GM12878 (cell line): ENCODE data around the gene SCAP. TPM values are rescaled to one million over a fixed set of nuclear protein-coding genes. Genes with fewer than 3 reads are reported as not detected.

ENCODE experiments used
- ATAC-seq: fragments of 200-7000 bp; cut with Tn5 transposase; 3 replicates; pipeline ENCODE4 v1.9.1; 2020; ENCODE audit warnings: mild to moderate bottlenecking, moderate library complexity
- BruUV-seq: library from RNA; stranded (reverse); fragments of 400-500 nt; replicated peaks from 2 replicates; lab custom pipeline; 2021; lab: Mats Ljungman, UMichigan
- CTCF ChIA-PET: fragments of 300-600 bp; sonication (Branson Sonifier 250); formaldehyde crosslinking; extraction: SDS; loops from one replicate; lab custom pipeline; 2021; ENCODE audit warnings: inconsistent platforms; lab: Yijun Ruan, JAX
- POLR2A ChIA-PET: fragments of 350-600 bp; formaldehyde crosslinking; extraction: SDS; loops from one replicate; lab custom pipeline; 2021; ENCODE audit warnings: inconsistent platforms; lab: Charles Lee
- RAD21 ChIA-PET: fragments of 300-600 bp; sonication (Branson Sonifier 250); formaldehyde crosslinking; loops from one replicate; lab custom pipeline; 2023; ENCODE audit warnings: antibody characterized with exemption; ENCODE audit not compliant: unreplicated experiment; lab: Charles Lee
- SMC1A ChIA-PET: fragments of 300-600 bp; sonication (Branson Sonifier 250); formaldehyde crosslinking; loops from one replicate; lab custom pipeline; 2023; ENCODE audit not compliant: unreplicated experiment, uncharacterized antibody; lab: Charles Lee
- DNase-seq: peaks from one replicate; pipeline ENCODE4 v3.0.0-alpha.2; 2011; ENCODE audit warnings: low read depth, low spot score
- FAIRE-seq: peaks from 3 replicates; lab custom pipeline; 2011; peaks lifted over from hg19 to GRCh38; lab: Jason Lieb, UNC
- H2AFZ ChIP-seq: 2 replicates; pipeline ENCODE4 v1.6.0; 2011; ENCODE audit warnings: low read depth, low read length, control low read depth; ENCODE audit not compliant: control insufficient read depth
- H3K27ac ChIP-seq: 2 replicates; pipeline ENCODE4 v1.5.1; 2011; ENCODE audit warnings: control low read depth; ENCODE audit not compliant: control insufficient read depth, insufficient read depth
- H3K27me3 ChIP-seq, 2 experiments: replicated peaks in 1 of 2; 2 replicates each; pipeline versions ENCODE4 v1.6.0 to v1.6.1; 2011; ENCODE audit warnings: low read length in 1 of 2; ENCODE audit not compliant: control insufficient read depth in 2 of 2, insufficient read depth in 2 of 2
- H3K36me3 ChIP-seq, 2 experiments: 2 replicates each; pipeline ENCODE4 v1.5.1; 2011; ENCODE audit warnings: low read length in 1 of 2; ENCODE audit not compliant: control insufficient read depth in 2 of 2, insufficient read depth in 2 of 2
- H3K4me1 ChIP-seq: 2 replicates; pipeline ENCODE4 v1.6.1; 2011; ENCODE audit warnings: mild to moderate bottlenecking, low read length, moderate library complexity, mixed read lengths; ENCODE audit not compliant: control insufficient read depth, insufficient read depth
- H3K4me2 ChIP-seq: 2 replicates; pipeline ENCODE4 v1.6.0; 2011; ENCODE audit warnings: control low read depth; ENCODE audit not compliant: control insufficient read depth, insufficient read depth
- H3K4me3 ChIP-seq: fragments of 200-600 bp; sonication (generic); 2 replicates; pipeline ENCODE4 v1.5.1; 2016
- H3K79me2 ChIP-seq: 2 replicates; pipeline ENCODE4 v1.6.0; 2011; ENCODE audit warnings: low read length; ENCODE audit not compliant: control insufficient read depth, insufficient read depth
- H3K9ac ChIP-seq: 2 replicates; pipeline ENCODE4 v1.8.0; 2011; ENCODE audit warnings: low read length, control low read depth, mixed read lengths; ENCODE audit not compliant: control insufficient read depth, insufficient read depth
- H3K9me3 ChIP-seq: replicated peaks from 3 replicates; pipeline ENCODE4 v1.5.1; 2011; ENCODE audit warnings: mild to moderate bottlenecking, low read length; ENCODE audit not compliant: control insufficient read depth, insufficient read depth
- H4K20me1 ChIP-seq: 2 replicates; pipeline ENCODE4 v1.6.0; 2011; ENCODE audit not compliant: control insufficient read depth, insufficient read depth
- BRCA1 ChIP-seq: IDR thresholded peaks from 2 replicates; pipeline ENCODE4 v1.6.1; 2011; ENCODE audit warnings: low read depth, low read length, improper control_type of control experiment
- HDAC6 ChIP-seq: fragments of 200-600 bp; sonication (generic); IDR thresholded peaks from one replicate; pipeline ENCODE4 v1.8.0; 2017; ENCODE audit warnings: antibody characterized with exemption; ENCODE audit not compliant: unreplicated experiment
- IKZF1 ChIP-seq: fragments of 450-650 bp; conservative IDR thresholded peaks from 2 replicates; pipeline ENCODE4 v1.6.1; 2017; ENCODE audit warnings: antibody characterized with exemption, mild to moderate bottlenecking
- JUND ChIP-seq: IDR thresholded peaks from 2 replicates; pipeline ENCODE4 v1.6.1; 2012; ENCODE audit warnings: low read depth, mild to moderate bottlenecking, low read length, improper control_type of control experiment, moderate library complexity
- NFXL1 ChIP-seq: fragments of 450-650 bp; IDR thresholded peaks from 2 replicates; pipeline ENCODE4 v1.6.1; 2017; ENCODE audit warnings: antibody characterized with exemption, mild to moderate bottlenecking, borderline replicate concordance
- NFYA ChIP-seq: IDR thresholded peaks from 2 replicates; pipeline ENCODE4 v1.6.1; 2011; ENCODE audit warnings: low read depth, mild to moderate bottlenecking, low read length, improper control_type of control experiment, borderline replicate concordance
- NFYB ChIP-seq: IDR thresholded peaks from 2 replicates; pipeline ENCODE4 v1.6.1; 2011; ENCODE audit warnings: low read depth, mild to moderate bottlenecking, low read length, improper control_type of control experiment, moderate library complexity; ENCODE audit not compliant: insufficient read depth
- SIN3A ChIP-seq: IDR thresholded peaks from 2 replicates; pipeline ENCODE4 v1.6.1; 2012; ENCODE audit warnings: low read depth, low read length, improper control_type of control experiment
- SMAD5 ChIP-seq: IDR thresholded peaks from 2 replicates; pipeline ENCODE4 v1.6.1; 2016; ENCODE audit warnings: antibody characterized with exemption, low read depth
- SP1 ChIP-seq: IDR thresholded peaks from one replicate; pipeline ENCODE4 v1.6.1; 2011; ENCODE audit warnings: low read depth, low read length
- WGBS: methylation state at CpG from one replicate; pipeline ENCODE4 v1.1.6; 2016; ENCODE audit warnings: low lambda C conversion rate; ENCODE audit not compliant: insufficient replicate concordance, insufficient coverage; ENCODE audit errors: missing lambda C conversion rate; 5-methylcytosine and 5-hydroxymethylcytosine counted together
- in situ Hi-C: fragments of 300-500 bp; cut with MboI; formaldehyde crosslinking; loops from 9 replicates; pipeline ENCODE4 v1.14.3; 2018; ENCODE audit warnings: mixed read lengths
- intact Hi-C: fragments of 100-400 bp; cut with micrococcal nuclease; formaldehyde crosslinking; loops from one replicate; pipeline ENCODE4 v1.14.2; 2022; ENCODE audit not compliant: unreplicated experiment
- polyA plus RNA-seq, 11 experiments: library from polyadenylated mRNA; depleted of rRNA in 4 of 11; unstranded in 6 of 11; stranded (reverse) in 5 of 11; fragments of >200 nt; fragmentation: Nextera tagmentation in 4 of 11; fragmentation: Illumina TruSeq in 1 of 11; extraction: Ambion mirVana in 4 of 11; extraction: Trizol in 1 of 11; gene quantifications; 1 replicate in 1 of 11; 2 replicates in 10 of 11; pipeline versions ENCODE4 v1.2.1 to v1.2.3, GENCODE V29; 2011 to 2016; ENCODE audit warnings: inconsistent platforms in 2 of 11, missing spikeins in 2 of 11, low read depth in 1 of 11
- total RNA-seq, 4 experiments: library from RNA; depleted of rRNA in 3 of 4; stranded (reverse); fragments of >200 nt in 3 of 4; fragmentation: Illumina TruSeq in 1 of 4; extraction: Trizol in 1 of 4; gene quantifications; 2 replicates each; pipeline versions ENCODE4 v1.2.1 to v1.2.3, GENCODE V29; 2013 to 2021
- TF ChIP-seq, protein P1 (sequence below): fragments of 450-650 bp; formaldehyde crosslinking; IDR thresholded peaks from 2 replicates; pipeline ENCODE4 v1.4.0; 2022; ENCODE audit warnings: mild to moderate bottlenecking, moderate library complexity
- TF ChIP-seq, protein P2 (sequence below): fragments of 450-650 bp; IDR thresholded peaks from 2 replicates; pipeline ENCODE4 v1.6.1; 2016; ENCODE audit warnings: mild to moderate bottlenecking

SCAP gene
- total and polyA plus RNA-seq, 10 of the 15 experiments (the other 5 are each of a cell fraction or from before 2014, with no cell fraction given), result 1.5 to 64.1 (median 27.9) TPM

DNA sequence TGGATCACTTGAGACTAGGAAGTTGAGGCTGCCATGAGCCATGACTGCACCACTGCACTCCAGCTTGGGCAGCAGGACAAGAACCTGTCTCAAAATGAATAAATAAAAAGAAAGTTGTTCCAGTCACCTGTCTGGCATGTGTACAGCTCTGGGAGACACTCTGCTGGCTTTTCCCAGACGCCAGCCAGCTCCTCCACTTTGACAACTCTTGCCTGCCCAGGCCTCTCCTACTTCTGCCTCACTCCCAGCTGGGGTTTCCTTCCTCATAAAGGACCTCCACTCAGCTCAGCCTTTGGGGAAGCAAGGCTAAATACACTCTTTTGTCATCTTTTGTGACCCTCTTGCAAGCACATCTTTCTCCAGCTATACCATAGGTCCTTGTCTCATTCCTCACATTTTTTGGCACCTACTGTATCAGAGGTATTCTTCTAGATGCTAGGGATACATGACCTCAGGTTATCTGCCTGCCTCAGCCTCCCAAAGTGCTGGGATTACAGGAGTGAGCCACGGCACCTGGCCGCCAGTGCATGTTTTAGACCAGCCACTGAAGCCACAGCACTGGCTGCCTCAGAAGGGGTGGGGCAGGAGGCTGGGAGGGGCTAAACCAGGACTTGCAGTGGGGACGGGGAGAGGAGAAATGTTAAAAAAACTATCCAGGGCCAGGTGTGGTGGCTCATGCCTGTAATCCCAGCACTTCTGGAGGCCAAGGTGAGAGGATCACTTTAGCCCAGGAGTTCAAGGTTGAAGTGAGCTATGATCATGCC, 47.8 kb upstream of the SCAP start:
- no peak for FAIRE-seq
- no peak for TF ChIP-seq JUND
- TF ChIP-seq, protein P1, sequence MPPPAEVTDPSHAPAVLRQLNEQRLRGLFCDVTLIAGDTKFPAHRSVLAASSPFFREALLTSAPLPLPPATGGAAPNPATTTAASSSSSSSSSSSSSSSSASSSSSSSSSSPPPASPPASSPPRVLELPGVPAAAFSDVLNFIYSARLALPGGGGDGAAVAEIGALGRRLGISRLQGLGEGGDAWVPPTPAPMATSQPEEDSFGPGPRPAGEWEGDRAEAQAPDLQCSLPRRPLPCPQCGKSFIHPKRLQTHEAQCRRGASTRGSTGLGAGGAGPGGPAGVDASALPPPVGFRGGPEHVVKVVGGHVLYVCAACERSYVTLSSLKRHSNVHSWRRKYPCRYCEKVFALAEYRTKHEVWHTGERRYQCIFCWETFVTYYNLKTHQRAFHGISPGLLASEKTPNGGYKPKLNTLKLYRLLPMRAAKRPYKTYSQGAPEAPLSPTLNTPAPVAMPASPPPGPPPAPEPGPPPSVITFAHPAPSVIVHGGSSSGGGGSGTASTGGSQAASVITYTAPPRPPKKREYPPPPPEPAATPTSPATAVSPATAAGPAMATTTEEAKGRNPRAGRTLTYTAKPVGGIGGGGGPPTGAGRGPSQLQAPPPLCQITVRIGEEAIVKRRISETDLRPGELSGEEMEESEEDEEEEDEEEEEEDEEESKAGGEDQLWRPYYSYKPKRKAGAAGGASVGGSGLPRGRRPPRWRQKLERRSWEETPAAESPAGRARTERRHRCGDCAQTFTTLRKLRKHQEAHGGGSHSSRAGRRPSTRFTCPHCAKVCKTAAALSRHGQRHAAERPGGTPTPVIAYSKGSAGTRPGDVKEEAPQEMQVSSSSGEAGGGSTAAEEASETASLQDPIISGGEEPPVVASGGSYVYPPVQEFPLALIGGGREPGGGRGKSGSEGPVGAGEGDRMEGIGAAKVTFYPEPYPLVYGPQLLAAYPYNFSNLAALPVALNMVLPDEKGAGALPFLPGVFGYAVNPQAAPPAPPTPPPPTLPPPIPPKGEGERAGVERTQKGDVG (CRISPR knock-in tag), result no peak
- TF ChIP-seq, protein P2, sequence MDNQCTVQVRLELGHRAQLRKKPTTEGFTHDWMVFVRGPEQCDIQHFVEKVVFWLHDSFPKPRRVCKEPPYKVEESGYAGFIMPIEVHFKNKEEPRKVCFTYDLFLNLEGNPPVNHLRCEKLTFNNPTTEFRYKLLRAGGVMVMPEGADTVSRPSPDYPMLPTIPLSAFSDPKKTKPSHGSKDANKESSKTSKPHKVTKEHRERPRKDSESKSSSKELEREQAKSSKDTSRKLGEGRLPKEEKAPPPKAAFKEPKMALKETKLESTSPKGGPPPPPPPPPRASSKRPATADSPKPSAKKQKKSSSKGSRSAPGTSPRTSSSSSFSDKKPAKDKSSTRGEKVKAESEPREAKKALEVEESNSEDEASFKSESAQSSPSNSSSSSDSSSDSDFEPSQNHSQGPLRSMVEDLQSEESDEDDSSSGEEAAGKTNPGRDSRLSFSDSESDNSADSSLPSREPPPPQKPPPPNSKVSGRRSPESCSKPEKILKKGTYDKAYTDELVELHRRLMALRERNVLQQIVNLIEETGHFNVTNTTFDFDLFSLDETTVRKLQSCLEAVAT, result no peak
- no peak for TF ChIP-seq IKZF1
- no peak for TF ChIP-seq SP1
- no peak for TF ChIP-seq NFYB
- no peak for TF ChIP-seq HDAC6
- TF ChIP-seq SIN3A, result no peak
- no peak for TF ChIP-seq NFYA
- no peak for TF ChIP-seq NFXL1
- TF ChIP-seq SMAD5, result no peak
- no peak for TF ChIP-seq BRCA1
- no peaks in the 10 kb centered on the region for H3K36me3 ChIP-seq
- no peak overlapping the region for H3K27ac ChIP-seq
- BruUV-seq, result no TSS peak
- ChIA-PET CTCF (interaction anchor here (1.1 to 5.3 kb wide), 14 partner anchors 10 to 913 kb away, joined by 3 to 83 read pairs (median 9); partner anchors contain the start of genes DHX30 and ELP6), RAD21 (interaction anchor here (0.9 to 2.5 kb wide), 10 partner anchors 10 to 636 kb away, joined by 3 to 43 read pairs (median 5); no protein-coding TSS in a partner anchor), SMC1A (interaction anchor here (0.9 to 2.3 kb wide), 8 partner anchors 11 to 279 kb away, joined by 3 to 13 read pairs (median 5); partner anchors contain the start of gene DHX30), POLR2A (no interaction called here)
- in situ Hi-C loops (loop anchor here (5.0 to 10.0 kb wide), 2 partner anchors 264 to 631 kb away; no protein-coding TSS in a partner anchor), intact Hi-C loops (loop anchor here (5.0 to 10.0 kb wide), 3 partner anchors 131 to 631 kb away; no protein-coding TSS in a partner anchor)
- no peak for DNase-seq
- H3K27me3 ChIP-seq, result no peaks in the 10 kb centered on the region; a peak in 1 of 4 replicates
- H3K79me2 ChIP-seq, result no peaks in the 10 kb centered on the region
- H3K9me3 ChIP-seq, result no peaks in the 10 kb centered on the region
- H3K4me2 ChIP-seq, result no peak overlapping the region
- peaks cover 6% of the 10 kb centered on the region; the same call in 1 of the 2 replicates for H3K4me1 ChIP-seq
- ATAC-seq, result no peak
- no peak overlapping the region for H2AFZ ChIP-seq
- no peaks in the 10 kb centered on the region for H4K20me1 ChIP-seq
- 67% methylated on average over 4 of the region's 4 CpGs for WGBS
- no peak overlapping the region for H3K4me3 ChIP-seq
- no peak overlapping the region for H3K9ac ChIP-seq
